PC-9 (cell line): ENCODE results near the gene PSEN1. TPM values are rescaled to one million over a fixed set of nuclear protein-coding genes. Genes with fewer than 3 reads are reported as not detected.

Experiments
- BruUV-seq: library from RNA; stranded (reverse); fragments of 400-500 nt; replicated peaks from 2 replicates; lab custom pipeline; 2021; lab: Mats Ljungman, UMichigan
- CTCF ChIA-PET: fragments of 300-600 bp; sonication (Branson Sonifier 250); formaldehyde crosslinking; loops from one replicate; lab custom pipeline; 2022; ENCODE audit warnings: antibody characterized with exemption; lab: Charles Lee
- POLR2A ChIA-PET: fragments of 300-600 bp; sonication (Branson Sonifier 250); formaldehyde crosslinking; loops from one replicate; lab custom pipeline; 2022; ENCODE audit warnings: antibody characterized with exemption; ENCODE audit not compliant: unreplicated experiment; lab: Charles Lee
- DNase-seq, 2 experiments: peaks; one replicate each; pipeline versions ENCODE4 v3.0.0 to v3.0.0-alpha.2; 2015 to 2022; ENCODE audit warnings: mixed read lengths in 1 of 2
- H2AFZ ChIP-seq: fragments of 200-600 bp; sonication (generic); 2 replicates; pipeline ENCODE4 v1.8.1; 2017; ENCODE audit warnings: antibody characterized with exemption
- H3F3A ChIP-seq: fragments of 200-600 bp; sonication (generic); 2 replicates; pipeline ENCODE4 v1.8.1; 2017; ENCODE audit warnings: antibody characterized with exemption, mild to moderate bottlenecking, low read depth; ENCODE audit not compliant: insufficient read depth
- H3K27ac ChIP-seq: fragments of 200-600 bp; sonication (generic); 2 replicates; pipeline ENCODE4 v1.6.1; 2016; ENCODE audit warnings: mixed run types
- H3K27me3 ChIP-seq: fragments of 200-600 bp; sonication (generic); 2 replicates; pipeline ENCODE4 v1.6.1; 2016; ENCODE audit warnings: low read depth, mixed run types; ENCODE audit not compliant: insufficient read depth
- H3K36me3 ChIP-seq: fragments of 200-600 bp; sonication (generic); 2 replicates; pipeline ENCODE4 v1.6.1; 2016; ENCODE audit warnings: low read depth, mixed run types
- H3K4me1 ChIP-seq: fragments of 200-600 bp; sonication (generic); replicated peaks from 2 replicates; pipeline ENCODE4 v1.6.1; 2016; ENCODE audit warnings: mixed run types; ENCODE audit not compliant: insufficient read depth
- H3K4me2 ChIP-seq: fragments of 200-600 bp; sonication (generic); 2 replicates; pipeline ENCODE4 v1.6.1; 2017; ENCODE audit warnings: mixed run types
- H3K4me3 ChIP-seq: fragments of 200-600 bp; sonication (generic); 2 replicates; pipeline ENCODE4 v1.6.1; 2016; ENCODE audit warnings: mixed run types
- H3K79me2 ChIP-seq: fragments of 200-600 bp; sonication (generic); 2 replicates; pipeline ENCODE4 v1.6.1; 2017; ENCODE audit warnings: low read depth, mixed run types
- H3K9me2 ChIP-seq: fragments of 200-600 bp; sonication (generic); 2 replicates; pipeline ENCODE4 v1.8.1; 2017; ENCODE audit warnings: mild to moderate bottlenecking; ENCODE audit not compliant: insufficient read depth
- H3K9me3 ChIP-seq: fragments of 200-600 bp; sonication (generic); 2 replicates; pipeline ENCODE4 v1.8.1; 2016; ENCODE audit warnings: low read depth; ENCODE audit not compliant: insufficient read depth
- H4K20me1 ChIP-seq: fragments of 200-600 bp; sonication (generic); 2 replicates; pipeline ENCODE4 v1.8.1; 2017; ENCODE audit not compliant: insufficient read depth
- EZH2 ChIP-seq: fragments of 200-600 bp; sonication (generic); IDR thresholded peaks from 2 replicates; pipeline ENCODE4 v1.8.0; 2017; ENCODE audit warnings: antibody characterized with exemption, low read depth
- intact Hi-C: fragments of 100-400 bp; cut with micrococcal nuclease; formaldehyde crosslinking; loops from one replicate; pipeline ENCODE4 v1.10.0; 2022; ENCODE audit not compliant: unreplicated experiment
- total RNA-seq: library from RNA; stranded (reverse); gene quantifications from 2 replicates; pipeline ENCODE4 v1.2.3, GENCODE V29; 2021
- TF ChIP-seq, protein P1 (sequence below): fragments of 200-600 bp; sonication (generic); conservative IDR thresholded peaks from 2 replicates; pipeline ENCODE4 v1.6.1; 2017; ENCODE audit warnings: mixed run types, antibody characterized with exemption, mild to moderate bottlenecking, moderate library complexity

Gene PSEN1
- total RNA-seq, 1 experiment from 2014 or later: 44.0 TPM

DNA sequence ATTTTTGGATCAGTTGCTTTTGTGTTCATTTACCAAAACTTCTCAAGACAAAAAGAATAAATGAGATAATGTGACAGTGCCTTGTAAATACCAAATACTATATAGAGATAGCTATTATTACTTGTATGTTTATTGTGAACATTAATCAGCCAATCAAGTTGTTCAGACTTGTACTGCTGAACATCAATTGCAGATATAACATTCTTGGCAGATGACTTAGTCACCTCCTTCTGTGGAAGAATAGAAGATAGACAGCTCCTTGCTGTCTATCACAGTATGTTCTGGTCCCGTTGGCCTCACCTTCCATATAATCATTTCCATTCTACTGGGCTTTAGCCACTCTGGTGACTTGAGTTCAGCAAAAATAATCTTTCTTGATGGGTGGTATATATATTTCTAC lies 30.1 kb downstream of the PSEN1 start:
- Histone ChIP-seq H3K27me3 (no peaks in the 10 kb centered on the region), H3F3A (peaks cover under 1% of the 10 kb centered on the region; the same call in 1 of the 2 replicates), H3K4me2 (no peak overlapping the region), H3K27ac (no peak overlapping the region), H3K4me3 (no peak overlapping the region), H3K79me2 (no peaks in the 10 kb centered on the region), H3K9me2 (no peaks in the 10 kb centered on the region), H4K20me1 (peaks cover 7% of the 10 kb centered on the region; the same call in 1 of the 2 replicates), H3K36me3 (peaks cover 4% of the 10 kb centered on the region; the same call in 1 of the 2 replicates), H3K9me3 (no peaks in the 10 kb centered on the region), H3K4me1 (no peaks in the 10 kb centered on the region), H2AFZ (no peak overlapping the region)
- ChIA-PET POLR2A (no interaction called here), CTCF (interaction anchor here (0.6 kb wide), 1 partner anchor 305 kb away, joined by 3 read pairs; no protein-coding TSS in a partner anchor)
- no TSS peak for BruUV-seq
- no peak for DNase-seq
- intact Hi-C loops: no loop called here
- TF ChIP-seq, protein P1, sequence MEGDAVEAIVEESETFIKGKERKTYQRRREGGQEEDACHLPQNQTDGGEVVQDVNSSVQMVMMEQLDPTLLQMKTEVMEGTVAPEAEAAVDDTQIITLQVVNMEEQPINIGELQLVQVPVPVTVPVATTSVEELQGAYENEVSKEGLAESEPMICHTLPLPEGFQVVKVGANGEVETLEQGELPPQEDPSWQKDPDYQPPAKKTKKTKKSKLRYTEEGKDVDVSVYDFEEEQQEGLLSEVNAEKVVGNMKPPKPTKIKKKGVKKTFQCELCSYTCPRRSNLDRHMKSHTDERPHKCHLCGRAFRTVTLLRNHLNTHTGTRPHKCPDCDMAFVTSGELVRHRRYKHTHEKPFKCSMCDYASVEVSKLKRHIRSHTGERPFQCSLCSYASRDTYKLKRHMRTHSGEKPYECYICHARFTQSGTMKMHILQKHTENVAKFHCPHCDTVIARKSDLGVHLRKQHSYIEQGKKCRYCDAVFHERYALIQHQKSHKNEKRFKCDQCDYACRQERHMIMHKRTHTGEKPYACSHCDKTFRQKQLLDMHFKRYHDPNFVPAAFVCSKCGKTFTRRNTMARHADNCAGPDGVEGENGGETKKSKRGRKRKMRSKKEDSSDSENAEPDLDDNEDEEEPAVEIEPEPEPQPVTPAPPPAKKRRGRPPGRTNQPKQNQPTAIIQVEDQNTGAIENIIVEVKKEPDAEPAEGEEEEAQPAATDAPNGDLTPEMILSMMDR: no peak
- no peak for TF ChIP-seq EZH2

DNA sequence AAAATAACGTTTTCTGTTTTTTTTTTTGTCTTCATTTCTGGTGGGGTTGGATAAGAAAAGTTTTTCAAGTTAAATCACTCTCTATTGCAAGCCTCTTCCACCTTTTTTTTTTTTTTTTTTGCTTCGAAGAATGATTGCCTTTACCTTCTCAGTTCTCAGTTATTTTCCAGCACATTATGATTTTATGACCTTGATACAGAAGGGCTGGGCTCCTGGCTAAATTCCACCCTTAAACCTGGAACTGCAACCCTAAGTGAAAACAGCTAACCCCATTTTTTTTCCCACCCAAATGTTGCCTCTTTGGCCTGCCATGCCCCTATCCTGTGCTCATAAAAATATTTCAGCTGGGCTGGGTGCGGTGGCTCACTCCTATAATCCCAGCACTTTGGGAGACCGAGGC lies 31.4 kb downstream of the PSEN1 start:
- Histone ChIP-seq H3K4me3 (no peak overlapping the region), H3K36me3 (peaks cover 4% of the 10 kb centered on the region; the same call in 1 of the 2 replicates), H4K20me1 (peaks cover 7% of the 10 kb centered on the region; the same call in 1 of the 2 replicates), H3K79me2 (no peaks in the 10 kb centered on the region), H3K9me2 (no peaks in the 10 kb centered on the region), H3K27me3 (no peaks in the 10 kb centered on the region), H3K4me1 (no peaks in the 10 kb centered on the region), H3F3A (peaks cover 11% of the 10 kb centered on the region; the same call in 1 of the 2 replicates), H3K9me3 (no peaks in the 10 kb centered on the region), H3K27ac (no peak overlapping the region), H3K4me2 (no peak overlapping the region), H2AFZ (no peak overlapping the region)
- intact Hi-C loops: no loop called here
- POLR2A ChIA-PET: no interaction called here
- no TSS peak for BruUV-seq
- DNase-seq: no peak
- CTCF ChIA-PET: no interaction called here
- TF ChIP-seq EZH2: no peak
- TF ChIP-seq, protein P1: no peak

DNA sequence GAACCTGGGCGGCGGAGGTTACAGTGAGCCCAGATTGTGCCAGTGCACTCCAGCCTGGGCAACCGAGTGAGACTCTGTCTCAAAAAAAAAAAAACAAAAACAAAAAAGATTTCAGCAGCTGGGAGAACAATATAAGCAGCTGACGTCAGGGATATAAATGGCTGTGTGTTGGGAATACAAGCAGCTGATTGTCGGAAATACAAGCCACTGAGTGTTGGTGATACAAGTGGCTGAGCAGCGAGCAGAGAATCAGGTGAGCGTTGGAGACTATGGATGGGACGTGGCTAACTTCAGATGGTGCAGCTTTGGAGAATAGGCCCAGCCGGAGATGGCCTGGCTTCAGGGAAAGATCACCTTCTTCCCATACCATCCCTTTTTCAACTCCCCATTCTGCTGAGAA lies 32.0 kb downstream of the PSEN1 start:
- Histone ChIP-seq H3K9me3 (no peaks in the 10 kb centered on the region), H3K4me2 (no peak overlapping the region), H3K4me1 (no peaks in the 10 kb centered on the region), H3K27me3 (no peaks in the 10 kb centered on the region), H3K79me2 (no peaks in the 10 kb centered on the region), H3F3A (peaks cover 14% of the 10 kb centered on the region; the same call in 1 of the 2 replicates), H3K36me3 (0 out of 2 replicates have a peak, but pooled peaks cover under 1% of the 10 kb centered on the region), H3K4me3 (no peak overlapping the region), H3K9me2 (no peaks in the 10 kb centered on the region), H3K27ac (no peak overlapping the region), H2AFZ (no peak overlapping the region), H4K20me1 (peaks cover 7% of the 10 kb centered on the region; the same call in 1 of the 2 replicates)
- ChIA-PET CTCF (no interaction called here), POLR2A (no interaction called here)
- intact Hi-C loops: no loop called here
- TF ChIP-seq EZH2: no peak
- TF ChIP-seq, protein P1: no peak
- DNase-seq: no peak
- BruUV-seq: no TSS peak
